Activated naive CD4-positive, alpha-beta T cell treated with Interleukin-2 at 50 U/mL for 16 hours (primary cell): ENCODE data around the gene APIP.
A peak's percentile ranks its signal among the peaks of the same experiment; 100 is the strongest.

Source experiments
- DNase-seq: peaks from one replicate; pipeline ENCODE4 v3.0.0-alpha.2; 2020

Gene APIP

DNA sequence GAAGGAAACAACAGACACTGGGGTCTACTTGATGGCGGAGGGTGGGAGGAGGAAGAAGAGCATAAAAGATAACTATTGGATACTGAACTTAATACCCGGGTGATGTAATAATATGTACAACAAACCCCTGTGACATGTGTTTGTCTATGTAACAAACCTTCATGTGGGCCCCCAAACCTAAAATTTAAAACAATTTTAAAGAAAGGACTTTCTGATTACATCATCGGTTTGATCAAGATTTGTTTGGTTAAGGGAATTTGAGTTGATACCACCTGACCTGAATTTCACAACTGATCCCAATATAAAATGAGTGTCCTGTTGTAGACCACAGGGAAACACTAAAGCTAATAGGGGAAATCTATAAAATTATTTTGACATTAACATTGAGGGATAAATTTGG lies 34.3 kb downstream of the APIP start:
- no peak for DNase-seq

DNA sequence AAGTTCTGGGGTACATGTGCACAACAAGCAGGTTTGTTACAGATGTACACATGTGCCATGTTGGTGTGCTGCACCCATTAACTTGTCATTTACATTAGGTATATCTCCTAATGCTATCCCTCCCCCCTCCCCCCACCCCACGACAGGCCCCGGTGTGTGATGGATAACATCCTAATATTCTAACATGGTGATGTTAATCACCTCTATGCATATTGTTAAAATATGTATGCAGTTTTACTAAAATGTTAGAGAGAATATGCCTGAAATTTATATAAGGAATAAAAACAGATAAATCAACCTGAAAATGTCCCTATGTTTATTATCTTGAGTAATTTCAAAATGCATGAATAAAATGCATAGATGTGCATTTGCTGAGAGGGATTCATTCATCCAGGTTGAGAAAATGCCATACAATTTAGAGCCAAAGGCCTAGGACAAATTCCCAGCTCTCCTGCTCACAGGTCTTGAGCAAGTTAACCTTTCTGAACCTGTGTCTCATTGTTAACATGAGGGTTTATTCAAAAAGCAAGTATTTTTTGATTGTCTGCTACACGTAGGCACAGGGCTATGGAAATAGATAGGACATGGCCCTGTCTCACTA lies 38.7 kb downstream of the APIP start:
- DNase-seq: no peak

DNA sequence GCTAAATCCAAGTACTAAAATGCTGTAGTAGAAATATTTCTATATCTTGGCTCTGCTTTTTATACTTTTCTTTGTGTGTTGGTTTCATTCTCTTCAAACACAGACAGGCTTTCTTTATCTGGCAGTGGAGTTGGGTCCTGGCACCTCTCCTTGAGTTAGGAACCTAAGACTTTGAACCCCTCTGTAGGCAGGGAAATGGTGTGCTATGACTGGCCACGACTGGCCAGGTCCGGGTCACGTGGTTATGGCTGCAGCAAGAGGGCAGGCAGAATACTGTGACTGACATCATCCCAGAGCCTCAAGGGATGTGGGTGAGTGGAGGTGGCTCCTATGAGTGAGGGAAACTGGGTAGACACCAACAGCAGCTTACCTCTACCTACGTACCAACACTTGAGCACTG lies 42.0 kb downstream of the APIP start:
- DNase-seq: no peak

DNA sequence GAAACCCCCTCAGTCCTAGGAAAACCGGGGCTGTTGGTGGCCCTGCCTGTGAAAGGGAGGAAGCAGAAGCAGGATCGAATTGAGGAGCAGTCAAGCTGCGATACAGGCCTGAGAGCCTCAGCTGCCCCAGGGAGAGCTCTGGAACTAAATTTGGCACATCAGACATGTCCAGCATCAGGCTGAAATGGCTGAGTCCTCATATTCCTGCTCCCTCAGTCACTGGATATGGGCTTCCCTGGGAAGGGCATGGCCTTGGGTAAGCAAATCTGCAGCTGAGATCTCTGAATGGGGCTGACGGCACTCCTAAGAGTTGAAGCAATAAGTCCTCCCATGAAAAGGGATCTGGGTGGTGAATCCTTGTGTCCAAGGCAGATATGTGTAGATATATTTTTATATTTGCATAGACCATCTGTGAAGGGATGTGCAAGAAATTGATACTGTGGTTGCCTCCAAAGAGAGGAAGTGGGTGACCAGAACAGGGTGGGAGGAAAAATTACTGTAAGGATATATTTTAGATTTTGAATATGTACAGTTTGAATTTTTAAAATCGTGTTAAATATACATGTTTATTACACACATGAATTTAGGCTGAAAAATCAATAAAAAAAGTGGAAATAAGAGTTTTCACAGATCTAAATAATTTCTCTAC lies 45.5 kb downstream of the APIP start:
- no peak for DNase-seq

DNA sequence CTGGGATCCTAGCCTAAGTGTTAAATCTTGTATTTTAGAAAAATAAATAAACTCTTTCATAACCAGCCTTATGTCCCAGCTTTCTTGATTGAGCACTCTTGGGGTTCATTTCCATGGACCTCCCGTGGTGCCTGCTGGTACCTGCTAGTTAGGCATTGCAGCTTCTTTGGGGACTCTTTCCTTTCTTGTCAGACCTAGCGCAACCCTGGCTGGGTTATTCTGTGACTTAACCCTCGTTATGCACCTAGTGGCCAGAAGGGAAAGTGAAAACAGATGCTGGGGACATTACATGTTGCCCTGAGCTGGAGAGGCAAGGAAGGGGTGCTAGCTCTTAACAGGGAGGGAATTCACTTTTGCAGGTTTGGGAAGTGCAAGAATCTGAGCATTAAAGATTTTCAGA lies 46.8 kb downstream of the APIP start:
- DNase-seq: no peak

DNA sequence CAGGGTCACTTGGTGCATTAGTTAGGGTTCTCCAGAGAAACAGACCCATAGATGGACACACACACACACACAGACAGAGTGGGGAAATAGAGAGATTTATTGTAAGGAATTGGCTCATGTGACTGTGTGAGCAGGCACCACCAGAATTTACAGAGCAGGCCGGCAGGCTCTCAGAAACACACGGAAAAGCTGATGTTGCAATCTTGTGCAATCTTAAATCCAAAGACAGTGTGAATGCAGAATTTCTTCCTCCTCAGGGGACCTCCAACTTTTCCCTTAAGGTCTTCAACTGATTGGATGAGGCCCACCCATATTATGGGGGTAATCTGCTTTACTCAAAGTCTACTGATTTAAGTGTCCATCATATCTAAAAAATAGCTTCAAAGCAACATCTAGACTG lies 49.8 kb downstream of the APIP start:
- no peak for DNase-seq

DNA sequence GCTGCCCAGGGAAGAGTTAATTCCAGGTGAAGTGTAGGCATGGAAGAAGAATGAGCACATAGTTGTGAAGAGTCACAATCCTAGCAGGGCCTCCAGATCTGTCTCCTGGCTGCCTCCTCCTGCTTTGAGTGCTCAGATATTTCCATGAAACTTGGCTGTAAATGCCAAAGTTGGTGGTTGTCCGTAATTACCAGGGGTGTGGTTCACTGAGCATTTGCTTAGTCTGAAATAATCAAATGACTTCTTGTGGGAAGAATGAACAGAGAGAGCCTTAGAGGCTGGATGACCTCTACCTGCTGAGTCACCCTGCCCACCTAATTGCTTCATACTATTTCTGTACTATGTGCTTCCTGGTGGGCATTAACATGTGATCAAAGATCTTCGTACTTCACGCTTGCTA lies 50.9 kb downstream of the APIP start:
- no peak for DNase-seq

DNA sequence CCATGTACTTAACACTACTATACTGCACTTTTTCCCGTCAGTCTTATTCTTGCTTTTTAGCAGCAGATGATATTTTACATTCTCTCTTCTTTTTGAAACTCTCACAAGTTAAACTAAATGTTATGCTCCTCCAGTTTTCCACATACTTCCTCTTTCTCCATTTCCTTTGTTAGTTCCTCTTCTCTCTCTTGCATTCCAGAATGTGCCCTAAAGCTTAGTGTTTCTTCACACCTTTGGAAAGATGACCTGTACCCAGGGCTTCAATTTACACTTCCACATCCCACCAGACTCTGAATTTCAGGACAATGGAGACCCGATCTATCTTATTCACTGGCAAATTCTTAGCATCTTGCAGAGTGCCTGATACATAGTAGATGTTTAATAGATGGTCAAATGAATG lies 51.8 kb downstream of the APIP start:
- no peak for DNase-seq

DNA sequence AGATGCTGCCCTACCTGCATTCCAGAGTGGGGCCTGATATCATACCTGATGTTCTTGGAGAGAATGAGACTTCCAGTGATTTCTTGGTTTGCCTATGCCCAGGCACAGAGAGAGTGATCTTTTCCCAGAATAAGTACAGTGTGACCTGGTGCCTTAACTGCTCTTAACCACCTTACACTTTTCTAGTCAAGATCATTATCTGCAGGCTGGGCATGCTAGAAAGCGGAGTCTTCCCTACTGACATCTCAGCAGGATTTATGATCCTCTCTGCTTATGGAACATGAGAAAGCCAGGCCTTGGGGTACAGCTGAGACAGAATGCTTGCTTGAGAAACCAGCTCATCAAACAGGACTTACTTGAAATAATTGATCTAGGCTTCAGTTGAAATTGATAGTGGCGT lies 53.1 kb downstream of the APIP start:
- DNase-seq: no peak

DNA sequence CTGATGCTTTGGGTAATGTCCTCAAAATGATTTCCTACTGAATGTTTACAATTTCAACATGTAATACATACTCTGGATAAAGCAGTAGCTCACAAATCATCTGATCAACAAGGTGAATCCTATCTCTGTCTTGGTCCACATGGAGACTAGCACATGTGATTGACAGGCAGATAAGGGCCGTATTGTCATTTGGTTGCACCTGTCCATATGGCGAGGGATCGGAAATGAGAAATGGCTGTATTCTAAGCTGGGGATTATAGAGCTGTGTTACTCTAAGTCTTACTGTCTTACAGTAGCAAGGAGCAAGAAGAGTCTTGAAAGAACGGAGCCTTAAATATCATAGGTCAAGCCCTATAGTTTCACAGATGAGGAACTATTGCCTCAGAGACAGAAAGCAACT lies 55.7 kb downstream of the APIP start:
- DNase-seq: no peak

DNA sequence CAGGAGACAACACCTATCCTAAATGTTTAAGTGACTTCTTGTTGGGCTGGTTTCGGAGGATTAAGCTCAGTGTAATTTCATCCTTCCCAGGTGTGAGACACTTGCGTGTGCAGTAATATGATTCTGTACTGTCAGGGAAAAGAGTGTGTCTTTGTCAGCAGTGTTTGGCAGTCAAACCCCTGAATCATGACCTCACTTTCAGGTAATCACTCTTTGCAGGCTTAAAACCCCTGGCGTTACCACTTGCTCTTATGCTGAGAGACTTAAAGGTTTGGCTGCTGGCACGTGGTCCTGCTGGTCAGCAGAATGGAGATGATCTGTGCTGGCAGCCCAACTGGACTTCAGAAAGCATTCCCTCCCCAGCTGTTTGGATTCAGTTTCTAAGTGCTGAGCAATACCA lies 56.1 kb downstream of the APIP start:
- DNase-seq: no peak

DNA sequence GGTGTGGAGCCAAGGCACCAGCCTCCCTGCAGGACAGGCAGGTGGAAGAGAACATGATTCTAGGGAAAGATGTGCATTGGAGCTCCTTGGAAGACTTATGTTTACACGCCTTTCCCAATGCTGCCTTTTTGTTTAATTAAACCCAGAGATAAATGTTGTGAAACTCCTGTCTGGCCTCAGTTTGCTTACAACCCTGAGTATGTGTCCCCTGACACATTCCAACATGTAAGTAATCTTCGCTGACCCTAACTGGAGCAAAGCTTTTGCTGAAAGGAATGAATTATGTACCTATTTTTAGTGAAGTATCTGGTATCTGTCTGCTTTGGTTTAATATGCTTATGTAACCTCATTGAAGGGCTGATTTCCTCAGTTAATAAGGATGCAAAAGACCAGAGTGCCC lies 56.7 kb downstream of the APIP start:
- DNase-seq: no peak

DNA sequence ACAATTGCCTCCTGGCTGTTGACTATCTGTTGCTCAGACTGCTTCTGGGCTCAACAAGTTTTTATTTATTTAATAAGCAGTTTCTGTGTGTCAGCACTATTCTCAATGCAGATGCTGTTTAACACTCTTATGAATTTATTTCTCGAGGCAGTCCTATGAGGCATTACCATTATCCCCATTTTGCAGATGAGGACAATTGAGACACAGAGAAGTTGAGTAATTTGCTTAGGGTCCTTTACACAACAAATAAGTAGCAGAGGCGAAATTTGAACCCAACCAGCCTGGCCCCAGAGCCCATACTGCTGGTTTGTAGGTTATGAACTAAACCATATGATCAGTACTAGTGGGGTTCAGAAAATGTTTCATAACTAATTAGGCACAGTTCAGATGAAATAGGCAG lies 58.7 kb downstream of the APIP start:
- no peak for DNase-seq

DNA sequence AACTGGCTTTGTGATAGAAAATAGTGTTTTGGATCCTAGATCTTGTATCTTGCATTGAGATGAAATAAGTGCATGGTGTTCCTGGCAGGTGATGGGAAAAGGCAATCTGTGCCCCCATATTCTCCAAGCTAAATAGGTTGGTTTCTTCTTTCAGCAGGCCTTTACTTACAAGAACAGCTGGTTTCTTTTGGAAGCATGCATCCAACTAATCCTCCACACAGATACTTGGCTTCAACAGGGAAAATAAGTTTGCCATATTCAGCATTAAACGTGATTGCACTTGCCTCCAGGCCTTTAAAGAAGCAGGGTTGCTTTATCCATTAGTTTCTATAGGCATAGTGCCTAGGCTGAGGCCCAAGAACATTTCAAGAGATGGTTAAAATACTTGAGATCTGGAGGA lies 59.9 kb downstream of the APIP start:
- DNase-seq: no peak

DNA sequence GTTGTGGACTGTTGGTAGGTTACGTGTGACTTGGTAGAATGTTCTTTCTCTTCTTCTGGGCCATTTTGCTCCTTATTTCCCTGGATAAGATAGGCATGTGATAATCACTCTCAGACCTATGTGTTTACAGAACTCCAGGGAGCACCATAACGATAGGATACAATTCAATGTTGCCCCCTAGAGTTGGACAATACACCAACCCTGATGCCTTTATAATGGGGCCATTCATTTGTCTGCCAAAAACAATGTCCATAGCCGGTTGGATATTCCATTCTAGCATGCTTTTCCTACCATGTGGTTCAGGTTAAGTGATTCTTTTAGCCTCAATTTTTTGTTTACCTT lies 60.5 kb downstream of the APIP start:
- DNase-seq: no peak

DNA sequence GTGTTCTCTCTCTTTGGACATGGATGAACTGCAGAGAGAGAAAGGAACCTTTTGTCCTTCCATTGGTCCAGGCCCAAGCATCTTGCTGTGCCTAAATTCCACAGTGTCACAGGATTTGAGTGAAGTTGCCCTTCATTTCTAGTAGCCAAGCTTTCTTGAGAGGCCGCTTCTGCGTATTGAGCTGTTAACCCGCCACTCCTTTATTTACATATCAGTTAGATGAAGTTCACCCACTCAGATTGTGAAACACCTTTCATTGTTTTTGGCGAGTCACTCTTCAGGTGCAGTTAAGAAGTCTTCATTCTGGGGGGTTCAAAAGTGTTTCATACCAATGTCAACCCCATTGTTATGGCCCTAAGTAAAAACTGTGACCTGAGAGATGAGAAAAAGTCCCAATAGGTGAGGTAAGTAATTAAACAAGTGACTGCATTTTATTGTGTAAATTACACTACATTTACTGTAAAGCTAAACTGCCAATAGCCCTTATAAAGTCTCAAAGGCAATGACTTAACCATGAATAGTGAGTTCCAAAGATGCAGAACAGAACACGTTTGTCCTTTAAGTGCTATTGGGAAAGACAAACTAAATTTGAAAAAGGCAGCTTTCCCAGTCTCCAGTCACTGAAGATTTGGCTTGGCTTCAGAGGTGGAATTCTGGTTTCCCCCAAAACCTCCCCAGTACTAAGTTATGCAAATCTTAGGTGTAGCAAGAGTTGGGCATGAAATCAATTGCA lies 61.0 kb downstream of the APIP start:
- no peak for DNase-seq

DNA sequence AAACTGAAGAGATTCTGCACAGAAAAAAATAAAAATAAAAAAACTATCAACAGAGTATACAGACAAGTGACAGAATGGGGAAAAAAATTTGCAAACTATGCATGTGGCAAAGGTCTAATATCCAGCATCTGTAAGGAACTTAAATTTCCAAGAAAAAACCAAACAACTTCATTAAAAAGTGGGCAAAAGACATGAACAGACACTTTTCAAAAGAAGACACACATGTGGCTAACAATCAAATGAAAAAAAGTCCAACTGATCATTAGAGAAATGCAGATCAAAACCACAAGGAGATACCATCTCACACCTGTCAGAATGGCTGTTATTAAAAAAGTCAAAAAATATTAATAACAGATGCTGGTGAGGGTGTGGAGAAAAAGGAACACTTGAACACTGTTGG lies 64.3 kb downstream of the APIP start:
- no peak for DNase-seq

DNA sequence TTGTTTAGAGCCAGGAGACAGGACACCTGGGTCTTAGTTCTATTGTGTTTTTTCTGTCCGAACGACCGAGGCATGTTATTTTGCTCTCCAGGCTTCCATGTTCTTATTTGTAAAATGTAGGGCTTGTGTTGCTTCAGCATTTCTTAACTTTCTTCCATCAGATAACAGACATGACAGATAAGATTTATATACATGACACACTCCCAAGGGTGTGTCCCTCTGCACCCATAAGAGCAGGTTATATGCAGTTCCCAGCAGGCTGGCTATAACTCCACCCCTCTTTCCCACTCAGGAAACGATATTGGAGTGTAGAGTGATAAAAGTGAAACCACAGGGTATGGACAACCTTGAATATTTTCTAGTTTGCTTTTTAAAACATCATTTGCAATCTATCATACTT lies 65.8 kb downstream of the APIP start:
- no peak for DNase-seq

DNA sequence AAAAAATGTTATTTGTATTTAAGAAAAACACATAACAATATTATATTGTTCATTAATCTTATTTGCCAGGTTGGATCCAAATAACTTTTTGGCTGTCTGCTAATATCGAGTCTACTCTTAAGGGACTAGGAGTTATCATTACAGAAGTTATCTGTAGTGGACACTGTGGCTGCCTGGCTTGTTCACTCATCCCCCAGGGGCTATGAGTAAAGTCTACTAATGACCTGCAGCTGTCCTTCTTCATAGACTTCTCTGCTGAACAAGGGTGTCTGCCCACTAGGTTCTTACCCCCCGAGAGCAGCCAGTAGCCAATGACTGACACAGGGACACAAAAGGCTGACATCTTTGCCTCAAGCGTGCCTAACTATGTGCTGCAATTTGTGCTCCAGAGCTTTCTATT lies 69.7 kb downstream of the APIP start:
- DNase-seq: no peak

DNA sequence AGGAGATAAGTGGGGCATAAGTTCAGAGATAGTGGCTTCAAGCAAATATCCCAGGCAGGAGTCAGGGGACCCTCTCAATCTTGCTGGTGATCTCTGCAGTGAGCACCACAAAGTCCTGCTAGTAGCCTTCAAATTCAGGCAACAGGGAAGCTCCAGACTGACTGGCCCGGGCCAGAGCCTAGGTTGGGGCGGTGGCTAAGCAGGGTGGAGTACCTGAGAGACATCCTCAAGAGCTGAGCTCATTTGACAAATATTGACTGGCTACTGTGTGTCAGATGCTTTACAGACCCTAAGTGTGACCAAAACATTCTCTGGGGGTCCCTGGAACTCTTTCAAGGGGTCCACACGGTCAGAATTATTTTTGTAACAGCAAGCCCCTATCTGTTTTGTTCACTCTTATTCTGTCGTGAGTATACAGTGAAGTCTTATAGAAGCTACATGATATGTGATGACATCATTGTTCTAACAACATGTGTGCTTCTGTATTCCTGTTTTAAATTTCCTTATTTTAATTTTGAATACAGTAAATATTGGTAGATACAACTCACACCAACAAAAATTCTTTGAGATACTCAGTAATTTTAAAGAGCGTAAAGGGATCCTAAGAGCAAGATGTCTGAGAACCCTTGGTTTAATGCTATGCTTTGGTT lies 71.6 kb downstream of the APIP start:
- no peak for DNase-seq

DNA sequence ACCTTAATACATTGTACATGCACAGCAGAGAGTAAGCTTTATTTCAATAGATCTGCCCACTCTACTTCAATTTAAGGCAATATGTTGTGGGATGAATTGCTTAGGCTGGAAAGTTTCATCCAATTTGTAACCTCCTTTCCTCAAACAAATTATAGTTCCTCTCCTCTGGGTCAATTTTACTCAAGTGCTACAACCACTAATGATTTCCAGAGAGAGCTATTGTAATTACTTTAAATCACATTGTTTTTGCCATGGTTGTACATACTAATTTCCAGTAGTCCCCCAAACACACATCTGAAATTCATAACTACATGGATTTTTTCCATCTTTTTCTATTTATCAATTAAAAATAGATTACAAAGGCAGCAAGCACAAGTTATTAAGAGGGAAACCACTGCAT lies 72.9 kb downstream of the APIP start:
- DNase-seq: no peak

DNA sequence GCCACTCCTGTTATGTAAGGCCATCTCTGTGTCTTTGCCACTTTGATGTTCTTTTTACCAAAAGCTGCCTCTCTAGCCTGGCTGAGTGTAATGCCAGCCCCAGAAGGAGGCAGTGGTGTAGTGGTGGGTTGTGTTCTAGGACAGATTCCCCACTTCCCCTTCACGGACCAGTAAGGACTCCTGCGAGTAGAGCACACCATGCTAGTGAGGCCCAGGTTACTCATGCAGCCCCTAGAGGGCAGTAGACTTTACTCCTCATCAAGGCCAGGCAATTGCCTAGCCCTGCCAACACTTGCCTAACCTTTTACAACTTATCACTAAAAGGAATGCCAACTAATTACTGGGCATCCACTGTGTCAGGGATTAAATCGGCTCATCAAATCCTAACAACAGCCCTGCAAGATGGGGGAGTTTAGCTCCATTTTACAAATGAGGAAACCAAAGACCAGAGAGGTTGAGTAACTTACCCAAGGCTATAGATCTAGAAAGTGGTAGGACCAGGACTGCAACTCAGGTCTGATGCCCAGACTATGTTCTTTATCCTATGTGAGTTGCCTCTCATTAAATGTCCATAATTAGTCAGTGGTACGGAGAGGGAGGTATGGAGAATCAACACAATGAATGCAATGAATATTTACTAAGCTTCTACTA lies 75.3 kb downstream of the APIP start:
- peak; percentile 4 for DNase-seq

DNA sequence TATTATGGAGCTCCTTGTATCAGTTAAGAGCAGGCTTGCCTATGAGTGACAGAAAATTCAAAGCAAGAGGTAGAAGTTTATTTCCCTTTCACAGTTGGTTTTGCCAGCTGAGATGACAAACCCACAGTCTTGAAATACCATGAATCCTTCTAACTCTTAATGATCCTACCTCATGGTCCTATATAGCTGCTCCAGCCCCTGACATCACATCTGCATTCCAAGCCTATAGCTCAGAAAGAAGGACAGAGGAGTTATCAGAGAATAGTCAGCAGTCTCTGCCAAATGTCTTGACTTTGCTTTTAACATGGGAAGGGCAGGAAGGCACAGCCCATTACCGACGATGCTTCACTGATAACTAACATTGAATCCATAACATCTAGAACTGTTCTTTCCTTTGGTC lies 76.2 kb downstream of the APIP start:
- no peak for DNase-seq
